OCI-LY1 (cell line): Measurements from ENCODE around the gene SLIT3.

Experiments
- CTCF ChIP-seq: fragments of 200-600 bp; sonication (generic), shearing (Covaris generic); IDR thresholded peaks from 2 replicates; pipeline ENCODE4 v1.5.1; 2017; ENCODE audit warnings: mild to moderate bottlenecking, antibody characterized with exemption, low read length, moderate library complexity, mixed read lengths
- EZH2 ChIP-seq: fragments of 200-600 bp; sonication (generic), shearing (Covaris generic); IDR thresholded peaks from 2 replicates; pipeline ENCODE4 v1.8.0; 2017; ENCODE audit warnings: borderline replicate concordance, mixed run types, mild to moderate bottlenecking, antibody characterized with exemption, low read length, moderate library complexity, mixed read lengths

DNA sequence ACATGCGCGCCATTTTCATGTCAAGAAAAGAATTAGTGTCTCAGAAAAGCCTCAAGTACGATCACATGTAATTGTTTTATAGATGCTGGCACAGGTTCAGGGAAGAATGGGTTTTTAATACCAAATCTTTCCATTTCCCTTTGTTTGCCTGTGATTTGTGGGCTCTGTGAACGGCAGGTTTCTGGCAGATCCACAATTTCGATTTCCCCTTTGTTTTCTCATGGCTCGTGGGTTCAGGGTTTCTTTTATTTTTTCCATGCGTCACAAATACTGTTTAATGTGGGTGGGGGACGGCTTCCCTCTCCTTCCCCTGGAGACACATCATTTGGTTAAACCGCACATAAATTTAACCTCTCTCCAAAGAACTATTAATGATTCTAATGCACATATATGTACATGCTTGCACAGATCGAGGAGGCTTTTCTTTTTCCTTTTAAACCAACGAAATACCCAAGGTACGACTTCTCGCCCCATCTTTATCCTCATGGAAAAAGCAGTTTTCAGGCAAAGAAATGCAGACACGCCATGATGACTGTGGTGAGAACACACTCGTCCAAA is 195.9 kb downstream of the SLIT3 start:
- TF ChIP-seq CTCF (no peak), EZH2 (no peak)
